Effector memory CD4-positive, alpha-beta T cell (primary cell): ENCODE data around the gene ARHGAP1.

Source experiments
- DNase-seq, 3 donors: peaks; one replicate each; pipeline ENCODE4 v3.0.0-alpha.2; 2020
- H3K27ac ChIP-seq: 2 replicates; pipeline ENCODE4 v1.7.0; 2013; ENCODE audit warnings: mild to moderate bottlenecking, low read length, moderate library complexity; ENCODE audit not compliant: insufficient read depth, poor library complexity, severe bottlenecking
- H3K27me3 ChIP-seq: replicated peaks from 2 replicates; pipeline ENCODE4 v1.7.0; 2013; ENCODE audit warnings: mild to moderate bottlenecking, low read length; ENCODE audit not compliant: insufficient read depth, control insufficient read depth, poor library complexity, severe bottlenecking
- H3K36me3 ChIP-seq: 2 replicates; pipeline ENCODE4 v1.7.0; 2013; ENCODE audit warnings: mild to moderate bottlenecking, low read length, moderate library complexity; ENCODE audit not compliant: control insufficient read depth, insufficient read depth
- H3K4me1 ChIP-seq: 2 replicates; pipeline ENCODE4 v1.7.0; 2013; ENCODE audit warnings: low read length, mild to moderate bottlenecking; ENCODE audit not compliant: control insufficient read depth, insufficient read depth, poor library complexity, severe bottlenecking
- H3K4me3 ChIP-seq: 2 replicates; pipeline ENCODE4 v1.7.0; 2013; ENCODE audit warnings: low read length, low read depth, mild to moderate bottlenecking; ENCODE audit not compliant: insufficient read depth, poor library complexity, severe bottlenecking
- H3K9me3 ChIP-seq: 2 replicates; pipeline ENCODE4 v1.7.0; 2013; ENCODE audit warnings: mild to moderate bottlenecking, low read length, moderate library complexity; ENCODE audit not compliant: control insufficient read depth

ARHGAP1 gene

DNA sequence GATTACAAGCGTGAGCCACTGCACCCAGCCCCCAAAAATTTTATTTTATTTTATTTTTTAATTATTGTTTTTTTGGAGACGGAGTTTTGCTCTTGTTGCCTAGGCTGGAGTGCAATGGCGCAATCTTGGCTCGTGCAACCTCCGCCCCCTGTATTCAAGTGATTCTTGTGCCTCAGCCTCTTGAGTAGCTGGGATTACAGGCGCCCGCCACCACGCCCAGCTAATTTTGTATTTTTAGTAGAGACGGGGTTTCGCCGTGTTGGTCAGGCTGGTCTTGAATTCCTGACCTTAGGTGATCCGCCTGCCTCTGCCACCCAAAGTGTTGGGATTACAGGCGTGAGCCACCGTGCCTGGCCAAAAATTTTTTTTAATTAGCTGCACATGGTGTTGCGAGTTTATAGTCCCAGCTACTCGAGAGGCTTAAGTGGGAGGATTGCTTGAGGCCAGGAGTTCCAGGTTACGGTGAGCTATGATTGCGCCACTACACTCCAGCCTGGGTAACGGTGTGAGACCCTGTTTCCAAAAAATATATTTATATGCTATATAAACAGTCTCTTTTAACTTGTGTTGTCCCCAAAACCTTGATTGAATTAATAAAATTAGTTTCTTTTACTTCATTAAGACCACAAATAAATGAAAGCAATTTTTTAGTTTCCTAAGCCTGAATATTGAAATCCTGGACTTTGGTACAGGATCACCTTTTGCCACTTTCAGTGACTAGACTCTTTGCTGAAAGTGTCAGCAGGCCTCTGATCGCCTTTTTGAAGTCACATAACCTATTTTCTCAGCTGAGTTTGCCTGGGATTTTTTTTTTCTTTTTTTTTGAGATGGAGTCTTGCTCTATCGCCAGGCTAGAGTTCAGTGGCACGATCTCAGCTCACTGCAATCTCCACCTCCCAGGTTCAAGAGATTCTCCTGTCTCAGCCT is 66.9 kb downstream of the ARHGAP1 start:
- Histone ChIP-seq H3K36me3 (peaks cover 34% of the 10 kb centered on the region), H3K9me3 (no peaks in the 10 kb centered on the region), H3K27me3 (no peaks in the 10 kb centered on the region), H3K4me1 (no peaks in the 10 kb centered on the region), H3K4me3 (no peak overlapping the region), H3K27ac (no peak overlapping the region)
- no peak for DNase-seq

DNA sequence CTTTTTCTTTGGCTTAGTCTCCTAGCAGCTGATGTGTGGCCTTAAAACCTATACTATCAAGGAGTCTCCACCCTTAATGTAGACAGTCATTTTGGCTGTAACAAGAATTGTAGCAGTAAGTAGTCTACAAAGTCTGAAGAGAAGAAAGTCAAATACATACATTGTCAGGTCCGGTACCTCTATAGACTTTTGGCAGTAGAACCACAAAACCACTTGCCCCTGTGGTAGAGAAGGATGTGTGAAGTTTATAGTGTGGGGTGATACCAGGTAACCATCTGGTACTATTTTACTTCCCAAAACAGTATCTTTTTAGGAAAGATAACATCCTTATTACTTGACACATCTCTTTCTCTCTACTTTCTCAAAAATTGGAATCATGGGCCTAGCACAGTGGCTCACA is 67.9 kb downstream of the ARHGAP1 start:
- no peak for DNase-seq
- Histone ChIP-seq H3K36me3 (peaks cover 34% of the 10 kb centered on the region), H3K27ac (no peak overlapping the region)

DNA sequence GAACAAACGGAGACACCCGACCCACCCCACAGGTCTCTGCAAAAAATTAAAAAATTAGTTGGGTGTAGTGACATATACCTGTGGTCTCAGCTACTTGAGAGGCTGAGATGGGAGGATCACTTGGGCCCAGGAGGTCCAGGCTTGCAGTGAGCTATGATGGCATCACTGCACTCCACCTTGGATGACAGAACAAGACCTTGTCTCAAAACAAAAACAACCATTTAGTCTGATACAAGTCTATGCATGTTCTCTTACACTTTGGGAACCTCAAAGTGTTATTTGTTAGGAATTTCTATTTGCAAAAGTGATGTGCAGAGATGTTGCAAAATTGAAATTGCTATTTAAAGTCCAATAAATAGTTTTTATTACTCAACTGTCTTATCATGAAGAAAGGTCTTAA is 68.7 kb downstream of the ARHGAP1 start:
- Histone ChIP-seq H3K4me3 (no peak overlapping the region), H3K9me3 (no peaks in the 10 kb centered on the region), H3K27ac (no peak overlapping the region), H3K27me3 (no peaks in the 10 kb centered on the region), H3K4me1 (no peaks in the 10 kb centered on the region), H3K36me3 (peaks cover 29% of the 10 kb centered on the region)
- DNase-seq = no peak

More for the DNA sequence above, 67.9 kb downstream of the ARHGAP1 start:
- no peak overlapping the region for H3K4me3 ChIP-seq
- no peaks in the 10 kb centered on the region for H3K27me3 ChIP-seq
- no peaks in the 10 kb centered on the region for H3K9me3 ChIP-seq
- H3K4me1 ChIP-seq = no peaks in the 10 kb centered on the region

DNA sequence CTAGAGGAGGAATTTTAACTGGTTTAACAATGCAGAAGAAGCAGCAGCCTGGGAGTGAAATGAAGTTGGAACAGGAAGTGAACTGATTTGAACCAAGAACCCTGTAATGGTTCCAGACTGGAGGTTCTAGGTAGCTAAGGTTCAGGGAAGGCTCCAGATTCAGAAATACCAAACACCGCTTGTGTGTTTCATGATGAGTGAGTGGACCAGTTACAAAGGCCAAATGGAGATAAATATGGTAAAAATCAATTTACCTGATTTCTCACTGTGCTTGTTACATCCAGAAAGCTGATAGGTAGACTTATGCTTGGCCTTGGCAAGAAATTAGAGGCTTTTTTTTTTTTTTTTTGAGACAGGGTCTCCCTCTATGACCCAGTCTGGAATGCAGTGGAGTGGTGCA is 70.2 kb downstream of the ARHGAP1 start:
- Histone ChIP-seq H3K4me3 (no peak overlapping the region), H3K4me1 (no peaks in the 10 kb centered on the region), H3K27ac (no peak overlapping the region), H3K9me3 (no peaks in the 10 kb centered on the region), H3K27me3 (no peaks in the 10 kb centered on the region), H3K36me3 (peaks cover 25% of the 10 kb centered on the region)
- DNase-seq = no peak

DNA sequence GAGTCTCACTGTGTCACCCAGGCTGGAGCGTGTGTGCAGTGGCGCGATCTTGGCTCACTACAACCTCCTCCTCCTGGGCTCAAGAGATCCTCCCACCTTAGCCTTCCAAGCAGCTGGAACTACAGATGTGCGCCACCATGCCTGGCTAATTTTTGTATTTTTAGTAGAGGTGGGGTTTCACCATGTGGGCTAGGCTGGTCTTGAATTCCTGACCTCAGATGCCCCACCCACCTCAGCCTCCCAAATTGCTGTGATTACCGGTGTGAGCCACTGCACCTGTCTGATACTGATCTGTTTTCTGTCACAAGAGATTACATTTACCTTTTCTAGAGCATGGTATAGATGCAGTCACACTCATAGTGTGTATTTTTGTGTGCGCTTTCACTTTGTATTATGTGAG is 71.5 kb downstream of the ARHGAP1 start:
- no peak for DNase-seq
- Histone ChIP-seq H3K9me3 (no peaks in the 10 kb centered on the region), H3K4me3 (no peak overlapping the region), H3K27ac (no peak overlapping the region), H3K4me1 (no peaks in the 10 kb centered on the region), H3K27me3 (no peaks in the 10 kb centered on the region), H3K36me3 (peaks cover 29% of the 10 kb centered on the region)
